NCI-H345 treated with DMSO at 0.1 percent for 48 hours (cell line): ENCODE measurements around the gene CXCR4.

Source experiments
- DNase-seq: peaks from one replicate; lab custom pipeline; 2025; ENCODE audit not compliant: unreplicated experiment; lab: John Stamatoyannopoulos, UW

Gene CXCR4

DNA sequence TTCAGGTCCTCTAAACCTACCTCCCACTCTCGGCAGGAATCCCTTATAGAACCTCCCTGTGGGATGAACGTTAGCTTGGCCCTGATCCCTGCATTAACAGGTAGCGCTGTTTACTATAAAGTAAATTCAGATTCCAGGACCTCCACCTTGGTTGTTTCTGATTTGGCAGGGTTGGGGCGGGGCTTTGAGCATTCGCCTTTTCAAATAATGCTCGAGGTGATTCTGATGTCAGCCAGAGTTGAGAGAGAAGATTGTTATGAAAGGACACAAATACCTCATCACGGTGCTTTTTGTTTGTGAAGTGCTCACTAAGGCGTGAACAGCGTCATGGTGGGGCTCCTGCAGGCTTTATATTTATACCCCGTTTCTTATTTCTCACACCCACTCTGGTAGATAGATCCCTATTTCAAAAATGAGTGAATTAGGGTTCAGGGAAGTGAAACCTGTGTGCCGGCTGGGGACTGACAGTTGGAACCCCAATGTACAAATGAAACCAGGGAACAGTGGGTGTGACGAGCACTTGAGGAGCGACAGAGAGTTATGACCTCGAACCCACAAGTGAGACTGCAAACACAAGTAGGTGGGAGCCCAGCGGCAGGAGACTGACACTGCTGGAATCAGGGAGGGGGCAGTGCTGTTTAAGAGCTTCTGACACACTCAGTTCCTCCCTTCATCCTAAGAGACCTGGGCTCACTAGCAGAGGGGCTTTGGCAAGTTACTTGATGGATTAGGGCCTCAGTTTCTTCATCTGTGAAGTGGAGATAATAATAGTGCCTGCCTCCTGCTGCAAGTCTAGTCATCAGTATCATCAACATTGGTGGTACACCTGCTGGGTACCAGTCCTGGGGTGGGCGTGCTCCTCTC lies 14.2 kb upstream of the CXCR4 start:
- DNase-seq = no peak

DNA sequence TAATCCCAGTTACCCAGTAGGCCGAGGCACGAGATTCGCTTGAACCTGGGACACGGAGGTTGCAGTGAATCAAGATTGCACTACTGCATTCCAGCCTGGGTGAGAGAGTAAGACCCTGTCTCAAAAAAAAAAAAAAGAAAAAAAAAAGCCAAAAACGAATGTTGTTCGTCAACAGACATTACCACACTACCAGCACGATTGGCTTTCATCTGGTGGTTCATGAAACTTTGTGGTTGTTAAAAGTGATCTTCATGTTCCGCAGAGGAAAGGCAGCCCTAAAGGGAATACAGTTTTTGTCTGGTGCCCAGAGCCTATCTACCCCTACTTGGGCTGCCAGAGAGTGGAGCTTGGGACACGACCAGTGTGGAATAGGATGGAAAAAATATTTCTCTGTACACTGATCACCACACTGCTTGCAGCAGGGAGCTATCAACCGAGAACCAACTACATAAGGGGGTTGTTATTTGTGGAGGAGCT lies 13.6 kb upstream of the CXCR4 start:
- DNase-seq = no peak

DNA sequence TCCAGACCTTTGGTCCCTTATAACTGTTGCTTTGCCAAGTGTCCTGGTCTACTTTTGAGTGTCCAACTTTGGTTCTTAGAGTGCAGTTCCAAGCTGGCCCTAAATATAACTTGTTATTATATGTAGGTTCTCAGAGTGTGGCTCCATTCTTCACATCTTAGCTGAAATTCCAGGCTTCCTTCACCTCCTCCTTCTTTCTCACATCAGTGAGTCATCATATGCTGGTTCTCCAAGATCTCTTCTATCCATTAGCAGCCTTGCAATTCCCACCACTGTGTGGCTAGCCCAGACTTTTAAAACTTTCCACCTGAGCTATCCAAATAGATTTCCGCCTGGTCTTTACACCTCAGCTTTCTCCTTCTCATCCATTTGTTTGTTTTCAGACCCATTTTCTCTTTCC lies 12.6 kb upstream of the CXCR4 start:
- DNase-seq = no peak

DNA sequence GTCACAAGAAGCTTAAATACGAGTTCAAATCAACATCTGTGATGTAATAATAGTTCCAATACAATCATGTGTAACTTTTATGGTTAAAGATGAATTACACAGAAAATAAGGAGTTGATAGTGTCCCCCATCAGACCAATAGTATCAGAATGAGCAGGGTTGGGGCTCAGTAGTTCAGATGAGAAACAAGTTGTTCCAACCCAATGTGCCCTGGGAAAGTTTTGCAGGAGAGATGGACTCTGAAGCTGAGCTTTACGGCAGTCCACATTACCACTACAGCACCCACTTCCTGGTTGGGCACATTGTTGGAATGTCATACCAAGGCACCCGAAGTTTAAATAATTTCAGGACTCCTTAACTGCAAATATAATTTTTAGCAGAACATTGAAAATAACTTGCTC lies 12.1 kb upstream of the CXCR4 start:
- DNase-seq = no peak

DNA sequence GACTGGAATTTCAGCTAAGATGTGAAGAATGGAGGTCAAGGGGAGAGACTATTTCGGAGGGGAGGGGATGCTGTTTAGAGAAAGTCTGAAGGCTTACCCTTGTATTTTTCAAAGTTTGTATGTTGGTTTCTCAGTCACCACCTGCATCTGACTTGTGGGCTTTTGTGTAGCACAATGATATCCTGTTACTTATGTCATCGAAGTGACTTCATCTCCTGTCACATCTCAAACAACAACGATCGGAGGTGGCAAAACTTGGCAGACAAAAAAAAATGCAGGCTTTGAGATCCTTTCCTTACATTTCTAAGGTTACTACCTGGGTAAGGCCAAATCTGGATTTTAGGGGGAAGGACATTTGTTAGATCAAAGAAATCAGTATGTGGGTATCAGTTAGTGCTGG lies 11.7 kb upstream of the CXCR4 start:
- no peak for DNase-seq

DNA sequence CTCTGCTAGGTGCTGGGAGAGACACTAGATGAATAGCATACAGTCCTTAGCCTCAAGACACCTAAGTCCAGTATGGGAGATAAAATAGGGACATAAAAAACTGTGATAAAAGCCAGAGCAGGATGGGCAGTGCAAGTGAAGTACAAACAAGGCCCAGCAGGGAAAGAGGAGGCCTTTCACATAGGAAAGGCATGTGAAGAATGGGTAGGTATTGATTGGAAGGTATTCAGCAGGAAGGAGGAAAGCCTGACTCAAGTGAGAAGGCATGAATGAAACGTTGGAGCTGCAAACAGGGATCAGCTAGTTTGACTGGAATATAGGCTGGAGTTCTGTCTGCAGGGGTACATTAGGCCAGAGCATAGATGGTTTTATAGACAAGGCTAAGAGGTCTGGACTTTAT lies 11.0 kb upstream of the CXCR4 start:
- no peak for DNase-seq

DNA sequence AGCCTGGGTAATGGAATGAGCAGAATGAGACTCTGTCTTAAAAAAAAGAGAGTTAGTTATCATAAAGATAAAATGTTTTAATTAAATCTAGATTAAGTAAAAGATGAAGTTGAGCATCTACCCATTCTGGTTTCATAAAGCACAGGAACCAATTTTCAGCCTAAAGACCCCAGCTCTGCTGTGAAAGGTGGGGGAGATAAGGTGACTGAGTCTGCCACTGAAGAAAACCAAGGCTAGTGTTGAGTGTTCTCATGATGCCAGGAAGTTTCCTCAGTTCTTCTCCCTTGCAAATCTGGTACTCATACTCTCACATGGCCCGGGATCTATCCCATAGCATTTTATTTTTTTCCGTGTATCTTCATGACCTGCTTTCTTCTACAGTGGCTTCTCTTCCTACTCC lies 10.4 kb upstream of the CXCR4 start:
- DNase-seq = no peak

DNA sequence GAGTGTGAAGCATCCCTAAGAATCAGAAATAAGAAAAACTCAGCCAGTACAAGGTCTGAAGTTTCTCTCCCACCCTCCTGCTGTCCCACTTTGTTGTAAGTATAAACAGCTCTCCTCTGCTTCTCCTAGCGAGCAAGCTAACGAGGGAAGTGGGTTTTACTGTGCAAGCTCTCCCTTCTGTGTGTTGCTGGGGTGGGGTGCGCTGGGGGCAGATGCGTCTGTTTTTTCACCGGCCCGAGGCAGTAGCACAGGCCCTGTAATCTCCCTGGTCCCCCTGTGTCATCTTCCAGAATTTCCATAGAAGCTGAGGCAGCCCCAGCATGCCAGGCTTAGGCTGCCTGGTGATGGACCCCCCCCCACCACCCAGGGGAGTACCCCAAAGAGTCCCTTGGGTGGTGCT lies 9.4 kb upstream of the CXCR4 start:
- no peak for DNase-seq

DNA sequence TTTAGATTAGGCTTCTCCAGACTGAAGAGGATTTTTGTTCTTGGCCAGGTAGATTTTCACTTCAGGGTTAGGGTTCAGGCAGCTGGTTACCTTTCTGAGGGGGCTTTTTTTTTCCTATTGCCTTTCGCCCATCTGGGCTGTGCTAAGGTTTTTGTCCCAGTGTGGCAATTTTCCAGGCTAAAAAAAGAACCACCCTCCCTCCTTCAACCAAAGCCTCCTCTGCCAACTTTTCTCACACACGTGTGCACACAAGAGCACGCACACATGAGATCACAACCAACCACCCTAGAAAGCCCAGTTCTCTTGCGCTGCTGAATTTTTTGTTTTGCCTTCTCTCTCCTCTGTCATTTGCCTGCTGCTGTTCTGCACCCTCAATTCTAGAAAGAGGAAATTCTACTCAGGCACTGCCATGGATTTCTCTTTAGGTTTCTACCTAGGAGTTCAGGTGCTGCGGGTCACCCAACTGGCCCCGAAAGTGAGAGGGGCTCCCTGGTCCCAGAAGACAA lies 8.5 kb upstream of the CXCR4 start:
- no peak for DNase-seq

DNA sequence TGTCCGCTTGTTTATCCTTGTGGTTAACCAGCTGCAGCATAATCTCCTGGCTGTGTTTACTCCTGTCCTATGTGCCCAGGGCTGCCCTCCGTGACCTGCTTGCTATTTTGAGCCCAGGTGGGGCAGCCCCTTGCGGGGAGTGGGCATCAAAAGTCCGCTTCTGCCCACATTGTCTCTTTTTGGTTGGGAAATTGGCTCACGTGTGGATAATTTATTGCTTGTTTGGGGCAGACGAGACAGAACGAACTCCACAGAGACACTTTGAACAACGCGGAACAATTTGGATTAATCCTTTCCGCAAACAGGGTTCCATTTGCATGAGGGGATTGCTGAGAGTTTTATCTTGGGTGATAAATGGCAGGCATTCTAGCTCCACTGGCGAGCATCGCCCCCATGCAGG lies 8.1 kb upstream of the CXCR4 start:
- peak; percentile 54 for DNase-seq

DNA sequence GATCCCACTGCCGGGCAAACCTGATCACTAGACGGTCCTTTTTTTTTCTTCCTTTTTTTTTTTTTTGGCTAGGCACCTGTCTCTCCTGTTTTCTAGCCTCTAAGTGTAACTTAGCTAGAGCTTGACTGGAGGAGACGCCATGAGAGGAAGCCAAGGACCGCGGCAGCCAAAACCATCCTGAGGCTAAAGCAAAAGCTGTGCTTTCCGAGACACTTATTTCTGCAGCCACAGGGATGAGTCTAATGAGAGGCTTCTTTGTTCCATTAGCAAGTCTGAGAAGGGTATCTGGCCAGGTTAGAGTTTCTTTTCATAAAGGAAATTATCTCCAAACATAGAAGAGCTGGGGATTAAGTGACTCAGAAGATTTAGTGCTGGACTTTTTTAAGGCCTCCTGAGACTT lies 7.3 kb upstream of the CXCR4 start:
- no peak for DNase-seq

DNA sequence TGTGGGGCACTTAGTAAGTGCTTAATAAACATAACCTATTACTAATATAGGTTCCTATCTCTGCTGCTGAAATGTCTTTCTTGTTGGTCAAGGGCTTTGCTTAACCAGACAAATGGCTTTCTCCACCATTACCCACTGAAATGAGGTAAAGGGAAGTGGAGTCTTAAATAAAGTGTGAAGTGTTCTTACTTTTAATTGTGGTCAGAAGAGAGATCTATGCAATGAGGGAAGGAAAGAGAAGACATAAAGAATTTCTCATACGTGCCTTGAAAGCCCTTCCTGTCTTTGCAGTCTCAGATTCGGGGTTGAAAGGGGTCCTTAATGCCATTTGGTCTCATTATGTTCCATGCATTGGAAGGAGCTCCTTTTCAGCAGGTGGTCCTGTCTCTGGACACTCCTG lies 6.9 kb upstream of the CXCR4 start:
- no peak for DNase-seq

DNA sequence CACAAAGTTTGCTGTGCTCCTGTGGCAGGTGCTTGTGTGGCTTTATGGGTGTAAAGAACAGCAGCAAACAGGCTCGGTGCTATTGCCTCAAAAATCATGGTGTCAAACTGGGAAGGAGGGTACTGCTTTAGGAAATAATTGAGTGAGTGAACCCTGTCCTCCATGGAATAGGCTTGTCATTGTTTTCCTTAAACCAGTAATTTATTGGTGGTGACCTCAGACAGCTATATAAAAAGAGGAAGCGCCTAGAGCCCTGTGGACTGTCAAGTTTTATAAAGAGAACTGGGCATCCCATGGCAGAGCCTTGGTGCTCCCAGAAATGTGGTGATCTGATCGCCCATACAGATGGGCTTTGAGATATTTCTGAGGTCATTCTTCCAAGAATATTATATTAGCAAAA lies 4.7 kb upstream of the CXCR4 start:
- DNase-seq = no peak

DNA sequence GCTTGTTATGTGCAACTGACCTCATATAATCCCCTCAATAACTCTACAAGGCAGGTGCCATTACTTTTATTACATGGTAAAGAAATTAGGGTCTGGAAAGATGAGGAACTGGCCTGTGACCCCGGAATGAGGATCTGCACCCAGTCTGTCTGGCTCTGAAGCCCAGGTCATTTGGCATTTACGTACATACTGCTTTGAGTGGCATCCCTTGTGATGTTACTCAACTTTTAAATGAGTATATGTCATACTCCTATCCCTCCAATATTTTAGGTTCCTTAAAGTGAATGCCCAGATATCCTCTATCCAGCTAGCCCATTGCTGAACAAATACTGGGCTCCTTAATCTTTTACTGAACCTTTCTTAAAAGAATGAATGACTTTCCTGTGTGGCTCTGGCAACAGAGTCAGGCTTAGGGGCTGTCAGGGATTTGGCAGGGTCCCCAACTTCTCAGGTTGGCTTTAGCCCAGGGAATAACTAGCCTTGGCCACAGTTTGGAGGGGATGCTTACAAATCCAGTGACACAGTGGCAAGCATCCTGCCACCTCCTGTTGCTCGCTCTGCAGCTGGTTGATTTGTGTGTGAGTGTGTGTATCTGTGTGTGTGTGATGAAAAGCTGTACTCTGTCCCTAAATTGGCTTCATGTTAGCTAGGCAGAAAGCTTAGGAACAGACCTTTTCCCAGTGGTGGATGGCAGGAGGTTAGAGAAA lies 3.4 kb upstream of the CXCR4 start:
- no peak for DNase-seq

DNA sequence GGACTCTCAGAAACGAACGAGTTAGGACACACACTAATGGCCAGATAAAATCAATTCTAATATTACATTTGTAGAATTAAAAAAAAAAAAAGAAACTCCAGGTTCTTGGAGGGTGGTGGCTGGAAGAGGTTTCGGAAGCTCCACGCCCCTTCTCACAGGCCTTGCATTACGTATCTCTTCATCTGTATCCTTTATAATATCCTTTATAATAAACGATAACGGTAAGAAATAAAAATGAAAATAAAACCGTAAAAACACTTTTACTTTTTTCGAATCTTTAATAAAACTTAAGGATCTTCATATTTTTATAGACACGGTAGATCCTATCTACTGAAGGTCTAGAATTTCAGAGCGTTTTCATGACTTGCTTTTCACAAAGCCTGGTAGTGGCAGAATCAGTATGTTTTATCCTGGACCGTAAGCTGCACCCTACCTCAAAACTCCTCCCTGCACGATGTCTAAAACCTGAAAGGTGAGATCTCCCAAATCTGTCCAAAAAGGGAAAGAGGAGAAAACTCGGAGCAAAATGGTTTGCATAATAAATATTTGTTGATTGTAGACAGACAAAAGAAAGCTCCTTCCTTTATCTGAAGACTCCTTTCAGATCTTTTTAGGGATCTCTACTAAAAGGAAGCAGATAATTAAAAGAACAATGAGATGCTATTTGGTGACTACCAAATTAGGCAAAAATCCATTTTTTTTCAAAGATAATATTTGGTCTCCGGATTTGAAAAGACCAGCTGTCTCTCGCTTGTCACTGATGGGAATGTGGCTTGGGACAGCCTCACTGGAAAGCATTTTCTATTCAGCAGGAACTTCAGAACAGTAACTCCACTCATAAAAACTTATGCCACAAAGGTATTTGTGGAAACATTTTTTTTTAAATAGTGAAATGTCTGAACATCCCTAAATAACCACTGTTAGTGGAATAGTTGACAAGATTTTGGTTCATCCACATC lies 2.0 kb upstream of the CXCR4 start:
- no peak for DNase-seq

DNA sequence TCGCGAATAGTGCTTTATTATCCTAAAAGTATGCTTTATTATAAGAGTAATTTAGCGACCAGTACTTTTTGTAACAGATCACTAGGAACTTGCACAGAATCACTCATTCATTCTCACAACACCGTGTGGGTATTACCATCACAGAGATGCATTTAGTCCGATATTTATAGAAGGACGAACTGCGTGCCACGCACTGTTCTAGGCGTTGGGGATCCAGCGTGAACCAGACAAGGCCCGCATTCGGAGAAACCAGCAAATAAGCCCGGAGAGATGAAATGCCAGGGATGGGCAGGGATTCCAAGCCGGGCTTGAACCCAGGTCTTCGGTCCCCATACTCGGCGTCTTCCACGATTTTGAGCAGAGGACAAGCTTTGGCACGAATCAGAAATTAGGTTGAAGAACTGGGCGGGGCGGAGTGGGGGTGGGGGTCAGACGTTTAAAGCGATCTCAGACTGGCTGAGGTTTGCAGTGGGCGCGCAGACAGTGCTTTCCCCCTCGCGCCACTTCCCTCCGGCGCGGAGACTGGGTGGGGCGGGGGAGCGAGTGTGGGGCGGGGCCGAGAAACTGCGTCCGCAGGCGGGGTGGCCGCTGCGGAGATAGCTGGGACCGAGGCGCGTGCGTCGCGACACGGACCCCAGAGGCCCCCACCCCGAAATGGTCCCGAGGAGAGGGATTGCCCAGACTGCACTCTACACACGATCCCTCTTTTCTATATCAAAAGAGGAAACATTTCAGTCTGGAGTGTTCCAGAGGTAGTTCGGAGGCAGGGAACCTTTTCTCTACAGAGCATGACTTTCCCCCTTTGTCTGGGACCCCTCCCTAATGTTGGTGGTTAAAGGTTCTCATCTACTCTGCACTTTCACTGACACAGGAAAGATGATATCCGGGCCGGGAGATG lies 1.1 kb upstream of the CXCR4 start:
- peak; percentile 76 for DNase-seq

DNA sequence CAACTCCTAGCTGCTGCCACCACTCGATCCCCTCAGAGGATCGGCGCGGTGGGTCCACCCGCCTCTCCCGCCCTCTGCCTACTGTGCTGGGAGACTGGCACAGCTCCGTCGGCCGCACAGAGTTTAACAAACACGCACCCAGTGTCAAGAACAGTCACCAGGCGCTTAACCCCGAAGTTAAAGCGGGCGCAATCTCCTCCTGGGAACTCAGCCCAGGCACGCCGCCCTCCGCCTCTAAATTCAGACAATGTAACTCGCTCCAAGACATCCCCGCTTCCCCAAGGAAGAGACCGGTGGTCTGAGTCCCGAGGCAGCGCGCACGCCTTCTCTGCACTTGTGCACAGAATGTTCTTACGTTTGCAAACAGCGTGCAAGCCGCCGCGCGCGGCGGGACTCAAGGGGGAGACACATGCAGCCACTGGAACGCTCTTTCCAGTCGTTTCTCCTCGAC lies 533 bp downstream of the CXCR4 start:
- DNase-seq = no peak

DNA sequence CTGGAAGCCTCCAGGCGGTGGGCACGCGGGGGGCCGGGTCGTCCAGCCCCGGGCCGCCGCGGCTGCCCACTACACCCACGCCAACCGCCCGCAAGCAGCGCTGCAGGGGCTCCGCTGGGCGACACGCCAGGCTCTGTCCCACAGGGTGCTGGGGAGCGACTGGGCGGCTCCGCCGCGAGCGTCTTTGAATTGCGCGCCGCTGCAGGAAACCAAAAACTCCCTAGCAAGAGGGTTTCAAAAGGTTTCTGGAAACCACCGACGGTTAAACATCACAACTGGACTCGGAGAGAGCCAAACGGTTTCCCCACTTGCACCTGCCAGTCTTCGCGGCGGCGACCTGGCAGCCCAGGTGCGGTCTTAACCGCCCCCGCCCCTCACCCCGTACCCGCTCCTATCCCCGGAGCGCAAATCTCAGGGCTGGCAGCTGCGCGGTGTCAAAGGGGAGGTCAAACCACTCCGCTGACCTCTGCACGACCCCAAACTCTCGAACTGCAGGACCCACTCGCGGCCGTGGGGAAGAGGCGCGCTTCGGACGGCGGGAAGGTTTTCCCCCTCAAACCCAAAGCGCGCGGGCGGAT lies 1.0 kb downstream of the CXCR4 start:
- peak; percentile 40 for DNase-seq

DNA sequence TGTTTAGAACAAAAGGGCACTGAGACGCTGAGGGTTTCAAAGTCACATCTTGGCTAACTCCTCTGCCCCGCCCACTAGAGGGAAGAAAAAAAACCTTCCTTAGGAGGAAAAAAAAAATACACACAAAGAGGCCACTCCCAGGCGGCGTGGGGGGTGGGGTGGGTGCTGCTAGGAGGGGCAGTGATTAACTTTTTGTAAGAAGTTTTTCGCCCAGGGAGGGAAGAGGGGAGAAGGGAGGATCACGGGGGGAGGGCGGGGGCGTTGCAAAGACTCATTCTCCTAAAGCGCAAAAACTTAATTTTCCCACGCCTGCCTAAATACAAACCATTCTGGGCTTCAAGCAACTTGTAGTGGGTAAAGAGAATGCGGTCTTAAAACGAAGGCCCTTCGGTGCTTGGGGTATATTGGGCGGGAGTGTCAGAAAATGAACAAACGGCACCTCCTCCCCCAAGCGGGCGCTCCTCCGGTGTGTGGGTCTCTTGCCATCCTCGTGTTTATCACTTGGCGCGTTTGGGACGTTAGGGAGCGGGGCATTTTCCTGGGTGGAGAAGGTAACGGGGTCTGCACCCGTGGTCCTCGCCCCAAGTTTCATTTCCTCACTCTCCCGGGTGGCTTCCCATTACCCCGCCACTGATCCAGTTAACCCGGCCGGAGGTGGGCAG lies 1.7 kb downstream of the CXCR4 start:
- DNase-seq = no peak
